ENCODE measurements around the gene GBP4. TPM values are rescaled to one million over a fixed set of nuclear protein-coding genes. Genes with fewer than 3 reads are reported as not detected.
"Not testable (repeated sequence)": the region's sequence is repeated elsewhere in the genome, so short reads cannot be mapped to it uniquely, and the experiment has no call there.

The GBP4 gene
- total RNA-seq: 10 to 100 TPM; 13.4 to 30.3 TPM
- polyA plus RNA-seq (ENCODE audit: insufficient read length in 6 of 6): 10 to 100 TPM; 12.9 to 25.1 (median 19.5) TPM
- long read RNA-seq, donor 1, full-length matches to known transcripts: 3 of 12 reads
- long read RNA-seq, donor 1, partial matches to known transcripts: 9 of 12 reads
- long read RNA-seq, donor 1, other reads (novel, unspliced or antisense): 0 of 12 reads
- long read RNA-seq, donor 2, partial matches to known transcripts: 11 of 11 reads
- long read RNA-seq, donor 2, other reads (novel, unspliced or antisense): 0 of 11 reads
- long read RNA-seq, donor 3, full-length matches to known transcripts: 1 of 1 reads
- long read RNA-seq, donor 3, partial matches to known transcripts: 0 of 1 reads
- long read RNA-seq, donor 3, other reads (novel, unspliced or antisense): 0 of 1 reads
- long read RNA-seq, donor 4, full-length matches to known transcripts: 2 of 7 reads
- long read RNA-seq, donor 4, partial matches to known transcripts: 5 of 7 reads
- long read RNA-seq, donor 4, other reads (novel, unspliced or antisense): 0 of 7 reads
- long read RNA-seq, donor 5, full-length matches to known transcripts: 1 of 1 reads
- long read RNA-seq, donor 5, partial matches to known transcripts: 0 of 1 reads
- long read RNA-seq, donor 5, other reads (novel, unspliced or antisense): 0 of 1 reads
- long read RNA-seq, donor 6, full-length matches to known transcripts: 1 of 1 reads
- long read RNA-seq, donor 6, partial matches to known transcripts: 0 of 1 reads
- long read RNA-seq, donor 6, other reads (novel, unspliced or antisense): 0 of 1 reads
- long read RNA-seq, donor 7: 0 reads
- long read RNA-seq, donor 8, full-length matches to known transcripts: 2 of 2 reads
- long read RNA-seq, donor 8, partial matches to known transcripts: 0 of 2 reads
- long read RNA-seq, donor 8, other reads (novel, unspliced or antisense): 0 of 2 reads
- long read RNA-seq, donor 9: 0 reads
- long read RNA-seq, donor 10, full-length matches to known transcripts: 5 of 12 reads
- long read RNA-seq, donor 10, partial matches to known transcripts: 6 of 12 reads
- long read RNA-seq, donor 10, other reads (novel, unspliced or antisense): 1 of 12 reads
- long read RNA-seq, donor 11: 0 reads
- long read RNA-seq, donor 12: 0 reads

GRCh38 chr1:89198491-89199072, at the start of gene GBP4:
TSS of gene GBP4 (minus strand) at chr1:89198942. CDS start at chr1:89198834, 108 bp downstream.
- H3K4me3 ChIP-seq: peak within 1 kb of the TSS; percentile 42 to 66
- TF ChIP-seq CTCF (IDR thresholded peaks at IDR 0.05): no peak
- DNase-seq (peak; percentile 16 to 87 (median 36)), ATAC-seq (peak; percentile 79)
- H3K4me1 ChIP-seq: peaks cover 0 to 50% of the 10 kb centered on the region in 2 donors
- peak within 1 kb of the TSS; percentile 80 to 85 for H3K27ac ChIP-seq
- intact Hi-C loops (cut with DNase I): no loop called here
- no peaks in the 10 kb centered on the region for H3K27me3 ChIP-seq
- no peaks in the 10 kb centered on the region for H3K9me3 ChIP-seq
- no peaks in the 10 kb centered on the region for H3K36me3 ChIP-seq

- no peak for ATAC-seq
- Histone ChIP-seq H3K9me3 (no peaks in the 10 kb centered on the region), H3K4me1 (no peaks in the 10 kb centered on the region), H3K27ac (no peak overlapping the region), H3K4me3 (no peak overlapping the region), H3K36me3 (no peaks in the 10 kb centered on the region), H3K27me3 (no peaks in the 10 kb centered on the region)
- no peak for DNase-seq
- TF ChIP-seq CTCF (IDR thresholded peaks at IDR 0.05): no peak
- intact Hi-C loops (cut with DNase I): no loop called here
These were observed 44.3 kb upstream of the GBP4 start for GRCh38 chr1:89243046-89243445.

GRCh38 chr1:89221341-89221740, 22.6 kb upstream of the GBP4 start:
- Histone ChIP-seq H3K27ac (no peak overlapping the region), H3K4me3 (no peak overlapping the region), H3K27me3 (no peaks in the 10 kb centered on the region), H3K9me3 (peaks cover 0 to 15% of the 10 kb centered on the region in 2 donors), H3K4me1 (no peaks in the 10 kb centered on the region), H3K36me3 (no peaks in the 10 kb centered on the region)
- DNase-seq (no peak), ATAC-seq (no peak)
- no peak for TF ChIP-seq CTCF (IDR thresholded peaks at IDR 0.05)
- intact Hi-C loops (cut with DNase I): no loop called here

GRCh38 chr1:89219851-89220250, 21.1 kb upstream of the GBP4 start:
- H3K36me3 ChIP-seq; H3K27ac ChIP-seq; intact Hi-C loops (cut with DNase I); H3K9me3 ChIP-seq; H3K27me3 ChIP-seq; ATAC-seq; H3K4me3 ChIP-seq; DNase-seq; H3K4me1 ChIP-seq: not testable (repeated sequence)

GRCh38 chr1:89218941-89219340, 20.2 kb upstream of the GBP4 start:
- H3K27ac ChIP-seq; H3K4me1 ChIP-seq; intact Hi-C loops (cut with DNase I); DNase-seq; ATAC-seq; H3K9me3 ChIP-seq; H3K36me3 ChIP-seq; H3K27me3 ChIP-seq; H3K4me3 ChIP-seq: not testable (repeated sequence)
